ENCODE data around the gene NXF1.

The NXF1 gene

DNA sequence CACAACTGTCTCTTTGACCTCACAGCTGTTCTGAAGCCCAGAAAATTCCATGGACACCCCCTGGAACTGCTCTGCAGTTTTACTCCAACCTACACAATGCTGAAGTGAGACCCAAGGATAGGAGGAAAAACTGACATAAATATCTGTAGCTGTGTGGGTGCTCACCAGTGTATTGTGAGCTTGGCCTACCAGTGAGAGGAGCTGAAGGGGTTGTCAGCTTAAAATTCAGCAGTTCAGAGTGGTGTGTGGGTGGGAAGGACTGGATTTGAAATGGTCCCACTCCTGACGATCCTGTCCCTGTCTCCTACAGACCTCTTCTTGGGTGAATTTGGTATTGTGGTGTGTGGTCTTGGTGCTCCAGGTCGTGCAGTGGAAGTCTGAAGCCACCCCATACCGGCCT, 15.7 kb downstream of the NXF1 start:
- H2AFZ ChIP-seq (ENCODE audit: low read length), result no peak overlapping the region
- H3K4me2 ChIP-seq (ENCODE audit: low read depth, low read length, poor library complexity, severe bottlenecking), result peak overlapping the region; percentile 88
- H3K36me3 ChIP-seq (ENCODE audit: insufficient read depth, low read length), result peaks cover 21% of the 10 kb centered on the region; the same call in 1 of the 2 replicates
- H4K20me1 ChIP-seq (ENCODE audit: insufficient read depth, low read length, poor library complexity, severe bottlenecking), result peaks cover 21% of the 10 kb centered on the region
- peaks cover 33% of the 10 kb centered on the region for H3K4me1 ChIP-seq (ENCODE audit: insufficient read depth, low read length, poor library complexity, severe bottlenecking)
- H3K27me3 ChIP-seq (ENCODE audit: insufficient read depth, low read length, poor library complexity, severe bottlenecking), result no peaks in the 10 kb centered on the region
- TF ChIP-seq EZH2phosphoT487 (IDR thresholded peaks at IDR 0.05; ENCODE audit: borderline replicate concordance), result no peak
- TF ChIP-seq, protein P1, sequence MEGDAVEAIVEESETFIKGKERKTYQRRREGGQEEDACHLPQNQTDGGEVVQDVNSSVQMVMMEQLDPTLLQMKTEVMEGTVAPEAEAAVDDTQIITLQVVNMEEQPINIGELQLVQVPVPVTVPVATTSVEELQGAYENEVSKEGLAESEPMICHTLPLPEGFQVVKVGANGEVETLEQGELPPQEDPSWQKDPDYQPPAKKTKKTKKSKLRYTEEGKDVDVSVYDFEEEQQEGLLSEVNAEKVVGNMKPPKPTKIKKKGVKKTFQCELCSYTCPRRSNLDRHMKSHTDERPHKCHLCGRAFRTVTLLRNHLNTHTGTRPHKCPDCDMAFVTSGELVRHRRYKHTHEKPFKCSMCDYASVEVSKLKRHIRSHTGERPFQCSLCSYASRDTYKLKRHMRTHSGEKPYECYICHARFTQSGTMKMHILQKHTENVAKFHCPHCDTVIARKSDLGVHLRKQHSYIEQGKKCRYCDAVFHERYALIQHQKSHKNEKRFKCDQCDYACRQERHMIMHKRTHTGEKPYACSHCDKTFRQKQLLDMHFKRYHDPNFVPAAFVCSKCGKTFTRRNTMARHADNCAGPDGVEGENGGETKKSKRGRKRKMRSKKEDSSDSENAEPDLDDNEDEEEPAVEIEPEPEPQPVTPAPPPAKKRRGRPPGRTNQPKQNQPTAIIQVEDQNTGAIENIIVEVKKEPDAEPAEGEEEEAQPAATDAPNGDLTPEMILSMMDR (conservative IDR thresholded peaks at IDR 0.05; ENCODE audit: low read length), result no peak
- H3K9me3 ChIP-seq (ENCODE audit: insufficient read depth, low read depth, low read length), result no peaks in the 10 kb centered on the region
- H3K4me3 ChIP-seq (ENCODE audit: low read length, poor library complexity, severe bottlenecking), result peak overlapping the region; percentile 15
- H3K79me2 ChIP-seq (ENCODE audit: insufficient read depth, low read length), result peaks cover 53% of the 10 kb centered on the region
- no peak overlapping the region for H3K9ac ChIP-seq (ENCODE audit: low read depth, low read length, poor library complexity, severe bottlenecking)
- no peaks in the 10 kb centered on the region for H3K9me2 ChIP-seq (replicated peaks; ENCODE audit: low read depth, low read length)
- H3F3A ChIP-seq (ENCODE audit: low read depth), result 0 out of 2 replicates have a peak, but pooled peaks cover 4% of the 10 kb centered on the region

GRCh38 chr11:62788991-62789390, 16.2 kb downstream of the NXF1 start:
- peaks cover 21% of the 10 kb centered on the region for H4K20me1 ChIP-seq (ENCODE audit: insufficient read depth, low read length, poor library complexity, severe bottlenecking)
- no peaks in the 10 kb centered on the region for H3K27me3 ChIP-seq (ENCODE audit: insufficient read depth, low read length, poor library complexity, severe bottlenecking)
- no peak overlapping the region for H2AFZ ChIP-seq (ENCODE audit: low read length)
- no peaks in the 10 kb centered on the region for H3K9me2 ChIP-seq (replicated peaks; ENCODE audit: low read depth, low read length)
- peak overlapping the region; percentile 35 for H3K9ac ChIP-seq (ENCODE audit: low read depth, low read length, poor library complexity, severe bottlenecking)
- TF ChIP-seq, protein P1 (conservative IDR thresholded peaks at IDR 0.05; ENCODE audit: low read length), result no peak
- TF ChIP-seq EZH2phosphoT487 (IDR thresholded peaks at IDR 0.05; ENCODE audit: borderline replicate concordance), result no peak
- H3K36me3 ChIP-seq (ENCODE audit: insufficient read depth, low read length), result peaks cover 15% of the 10 kb centered on the region; the same call in 1 of the 2 replicates
- peaks cover 53% of the 10 kb centered on the region for H3K79me2 ChIP-seq (ENCODE audit: insufficient read depth, low read length)
- peak overlapping the region; percentile 88 for H3K4me2 ChIP-seq (ENCODE audit: low read depth, low read length, poor library complexity, severe bottlenecking)
- H3K4me3 ChIP-seq (ENCODE audit: low read length, poor library complexity, severe bottlenecking), result peak overlapping the region; percentile 97
- peaks cover 33% of the 10 kb centered on the region for H3K4me1 ChIP-seq (ENCODE audit: insufficient read depth, low read length, poor library complexity, severe bottlenecking)
- 0 out of 2 replicates have a peak, but pooled peaks cover 4% of the 10 kb centered on the region for H3F3A ChIP-seq (ENCODE audit: low read depth)
- H3K9me3 ChIP-seq (ENCODE audit: insufficient read depth, low read depth, low read length), result no peaks in the 10 kb centered on the region

DNA sequence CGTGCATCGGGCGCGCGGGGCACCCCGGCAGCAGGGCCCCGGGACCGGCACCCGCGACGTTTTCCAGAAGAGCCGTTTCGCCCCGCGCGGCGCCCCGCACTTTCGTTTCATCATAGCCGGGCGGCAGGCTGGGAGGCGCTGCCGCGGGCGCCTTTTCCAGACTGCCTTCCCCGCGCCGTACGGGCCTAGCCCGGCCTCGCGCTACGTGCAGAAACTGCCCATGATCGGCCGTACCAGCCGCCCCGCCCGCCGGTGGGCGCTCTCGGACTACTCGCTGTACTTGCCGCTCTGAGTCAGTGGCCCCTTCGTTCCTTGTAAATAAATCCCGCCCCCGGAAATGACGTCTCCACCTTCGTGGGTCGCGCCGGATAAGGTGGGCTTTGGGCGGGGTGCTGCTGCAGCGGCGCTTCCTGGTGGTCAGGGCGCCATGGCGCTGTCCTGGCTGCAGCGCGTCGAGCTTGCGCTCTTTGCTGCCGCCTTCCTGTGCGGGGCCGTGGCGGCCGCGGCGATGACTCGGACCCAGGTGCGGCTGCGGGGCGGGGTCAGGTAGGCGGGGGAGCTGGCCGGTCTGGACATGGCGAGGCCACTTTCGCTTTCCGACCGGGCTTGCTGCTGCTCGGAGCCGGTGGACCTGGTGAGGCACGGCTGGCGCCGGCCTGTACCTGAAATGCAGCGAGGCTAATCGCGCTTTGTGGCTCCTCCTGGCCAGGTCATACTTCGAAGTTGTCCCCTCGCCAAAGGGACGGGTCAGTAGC, 18.1 kb downstream of the NXF1 start, which contains the start of gene TMEM179B:
Gene TMEM179B (plus strand): TSS at position 398 of the 755 bp plus-strand sequence. CDS start 30 bp downstream, at position 428.
- Histone ChIP-seq H3K4me1 (ENCODE audit: insufficient read depth, low read length, poor library complexity, severe bottlenecking) (peaks cover 29% of the 10 kb centered on the region), H3K9me3 (ENCODE audit: insufficient read depth, low read depth, low read length) (no peaks in the 10 kb centered on the region), H3K79me2 (ENCODE audit: insufficient read depth, low read length) (peaks cover 46% of the 10 kb centered on the region), H3K9ac (ENCODE audit: low read depth, low read length, poor library complexity, severe bottlenecking) (peak within 1 kb of the TSS; percentile 98), H3K36me3 (ENCODE audit: insufficient read depth, low read length) (peaks cover 6% of the 10 kb centered on the region; the same call in 1 of the 2 replicates), H3K4me2 (ENCODE audit: low read depth, low read length, poor library complexity, severe bottlenecking) (peak within 1 kb of the TSS; percentile 88), H3K4me3 (ENCODE audit: low read length, poor library complexity, severe bottlenecking) (peak within 1 kb of the TSS; percentile 97), H3K9me2 (replicated peaks; ENCODE audit: low read depth, low read length) (no peaks in the 10 kb centered on the region), H4K20me1 (ENCODE audit: insufficient read depth, low read length, poor library complexity, severe bottlenecking) (peaks cover 21% of the 10 kb centered on the region), H3K27me3 (ENCODE audit: insufficient read depth, low read length, poor library complexity, severe bottlenecking) (no peaks in the 10 kb centered on the region), H3F3A (ENCODE audit: low read depth) (0 out of 2 replicates have a peak, but pooled peaks cover under 1% of the 10 kb centered on the region), H2AFZ (ENCODE audit: low read length) (peak within 1 kb of the TSS; percentile 62)
- no peak for TF ChIP-seq EZH2phosphoT487 (IDR thresholded peaks at IDR 0.05; ENCODE audit: borderline replicate concordance)
- TF ChIP-seq, protein P1 (conservative IDR thresholded peaks at IDR 0.05; ENCODE audit: low read length), result peak; percentile 39; the same call in 1 of the 2 replicates

Measured in Loucy (cell line).